ENCODE measurements around the gene PDE6G.

PDE6G gene

DNA sequence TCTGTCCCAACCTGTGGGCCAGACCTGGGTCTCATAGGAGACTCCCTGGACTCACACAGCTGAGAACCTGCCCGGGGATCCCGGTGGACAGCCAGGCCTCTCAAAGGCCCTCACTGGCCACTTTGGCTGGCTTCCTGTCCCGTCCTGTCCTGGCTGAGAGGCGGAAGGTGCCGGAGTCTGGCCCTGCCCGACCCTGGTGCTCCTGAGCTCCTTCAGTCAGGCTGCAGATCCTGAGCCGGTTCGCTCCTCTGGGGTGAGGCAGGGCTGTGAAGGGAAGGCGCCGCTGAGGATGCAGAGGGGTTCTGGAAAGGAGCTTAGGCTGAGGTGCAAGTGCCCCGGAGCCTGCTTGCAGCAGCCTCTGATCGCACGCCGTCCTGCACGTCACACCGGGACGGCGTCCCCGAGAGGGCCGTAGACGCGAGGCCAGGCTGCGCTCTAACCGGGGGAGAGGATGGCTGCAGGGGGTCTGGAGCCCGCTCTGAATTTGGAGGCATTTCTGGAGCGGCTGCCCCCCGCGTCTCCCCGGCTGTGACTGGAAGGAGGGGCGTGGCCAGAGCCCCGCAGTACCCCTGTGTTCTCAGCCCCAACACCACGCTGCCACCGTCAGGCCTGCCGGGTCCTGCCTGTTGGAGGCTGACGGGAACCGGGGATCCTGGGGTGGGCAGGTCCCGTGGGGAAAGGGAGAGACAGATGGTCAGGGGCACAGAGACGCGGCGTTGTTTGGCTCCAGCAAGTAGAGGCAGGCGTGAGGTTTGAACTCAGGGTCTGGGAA lies 31.6 kb upstream of the PDE6G start:
- no peak for DNase-seq

- DNase-seq = no peak
These were observed 30.3 kb upstream of the PDE6G start for GRCh38 chr17:81686614-81687013.

- DNase-seq = no peak
These were observed 28.8 kb upstream of the PDE6G start for GRCh38 chr17:81685108-81685507.

- DNase-seq = no peak
These were observed 28.1 kb upstream of the PDE6G start for GRCh38 chr17:81684442-81684911.

DNA sequence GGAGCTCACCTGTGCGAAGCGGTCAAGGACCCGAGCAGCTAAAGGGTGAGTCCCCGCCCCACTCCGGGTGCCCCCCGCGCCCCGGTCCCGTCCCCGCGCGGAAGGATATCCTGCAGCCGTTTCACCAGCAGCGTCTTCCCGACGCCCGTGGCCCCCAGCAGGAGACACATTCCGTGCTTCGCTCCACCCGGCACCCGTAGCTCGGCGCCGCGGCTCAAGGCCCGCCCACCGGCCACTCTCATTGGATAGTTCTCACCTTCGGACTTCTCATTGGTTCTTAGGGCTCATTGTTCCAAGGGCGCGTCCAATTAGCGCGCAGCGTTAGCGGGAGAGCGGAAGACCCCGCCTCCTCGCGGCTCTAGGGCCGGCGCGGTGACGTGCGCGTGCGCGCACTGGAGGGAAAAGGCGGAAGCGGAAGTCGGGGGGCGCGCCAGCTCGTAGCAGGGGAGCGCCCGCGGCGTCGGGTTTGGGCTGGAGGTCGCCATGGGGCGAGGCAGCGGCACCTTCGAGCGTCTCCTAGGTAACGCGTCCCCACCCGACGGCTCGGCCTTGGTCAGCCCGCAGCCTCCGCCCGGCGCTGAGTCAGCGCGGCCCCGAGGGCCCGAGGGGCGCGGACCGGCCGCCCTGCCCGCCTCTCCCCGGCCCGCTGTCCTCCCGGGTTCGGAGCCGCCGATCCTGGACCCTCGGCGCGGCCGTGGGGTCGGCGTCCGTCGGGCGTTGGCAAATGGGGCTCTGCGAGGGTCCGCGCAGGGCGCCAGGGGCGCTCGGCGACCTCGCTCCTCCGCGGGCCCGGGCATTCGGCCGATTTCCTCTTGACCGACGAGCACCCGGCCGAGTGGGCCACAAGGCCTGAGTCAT lies 27.5 kb upstream of the PDE6G start, which contains the start of the genes ARL16 and HGS:
TSS of gene ARL16 (minus strand) at position 214 of the 858 bp plus-strand sequence. CDS start at position 170, 44 bp downstream.
TSS of gene HGS (plus strand) at position 428 of the 858 bp plus-strand sequence. CDS start at position 484, 56 bp downstream.
- DNase-seq = peak; percentile 97 to 99

- no peak for DNase-seq
These were observed 26.9 kb upstream of the PDE6G start for GRCh38 chr17:81683208-81683583.

DNA sequence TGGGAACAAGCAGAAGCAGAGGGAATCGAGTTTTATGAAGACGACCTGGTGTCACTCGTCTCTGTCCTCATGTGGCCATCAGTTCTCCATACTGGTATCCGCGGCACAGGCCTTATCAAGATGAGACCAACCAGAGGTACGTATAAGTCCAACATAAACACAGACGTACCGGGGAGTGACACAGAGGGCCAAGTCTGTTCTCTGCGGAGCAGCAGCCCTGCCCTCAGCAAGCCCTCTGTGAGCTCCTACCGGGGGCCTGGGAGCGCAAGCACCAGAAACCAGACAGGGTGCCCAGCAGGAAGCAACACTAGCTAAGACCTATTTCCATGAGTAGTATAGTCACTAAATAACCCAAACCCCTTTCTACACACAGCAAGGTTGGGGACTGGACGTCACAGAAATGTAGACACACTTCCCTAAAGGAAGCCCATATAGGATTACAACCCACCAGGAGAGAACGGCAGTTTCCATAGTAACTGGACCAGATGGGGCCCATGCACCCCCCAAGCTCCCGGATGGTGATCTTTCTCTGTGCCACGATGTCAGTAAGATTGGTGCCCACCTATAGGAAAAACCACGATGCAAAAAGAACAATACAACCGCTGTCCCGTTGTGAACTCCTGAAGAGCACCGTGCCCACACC lies 26.3 kb upstream of the PDE6G start:
- no peak for DNase-seq

DNA sequence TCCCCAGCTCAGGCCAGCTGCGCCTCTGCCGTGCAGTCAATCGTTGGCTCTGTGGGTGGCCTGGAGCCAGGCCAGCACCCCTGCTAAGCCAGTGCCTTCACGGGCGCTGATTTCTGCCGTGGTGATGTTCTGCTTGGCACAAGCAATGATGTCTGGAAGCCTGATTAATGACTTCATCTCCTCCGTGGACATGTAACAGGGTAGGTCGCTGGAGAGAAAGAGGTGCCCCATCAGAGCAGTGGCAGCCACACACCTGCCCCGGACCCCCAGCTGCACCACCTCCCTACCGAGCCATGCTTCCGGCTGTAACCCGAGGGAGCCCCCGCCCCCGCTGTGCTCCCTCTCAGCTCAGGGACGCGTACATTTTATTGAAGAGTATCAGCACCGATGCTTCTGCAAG lies 25.3 kb upstream of the PDE6G start:
- DNase-seq = no peak

DNA sequence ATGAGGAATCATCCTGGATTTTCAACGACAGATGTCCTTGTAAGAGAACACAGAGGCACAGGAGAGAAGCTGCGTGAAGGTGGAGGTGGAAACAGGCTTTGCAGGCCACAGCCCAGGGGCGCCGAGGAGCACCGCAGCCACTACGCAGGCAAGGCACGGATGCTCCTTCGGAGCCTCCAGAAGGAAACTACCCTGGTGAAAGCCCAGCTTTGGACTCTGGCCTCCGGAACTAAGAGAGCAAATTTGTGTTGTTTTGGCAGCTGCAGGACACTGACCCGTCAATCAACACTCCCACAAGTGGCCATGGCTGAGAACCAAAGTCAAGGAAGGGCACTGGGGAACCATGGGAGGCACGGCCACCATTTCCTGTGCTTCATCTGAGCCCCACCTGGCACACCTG lies 23.8 kb upstream of the PDE6G start:
- no peak for DNase-seq

DNA sequence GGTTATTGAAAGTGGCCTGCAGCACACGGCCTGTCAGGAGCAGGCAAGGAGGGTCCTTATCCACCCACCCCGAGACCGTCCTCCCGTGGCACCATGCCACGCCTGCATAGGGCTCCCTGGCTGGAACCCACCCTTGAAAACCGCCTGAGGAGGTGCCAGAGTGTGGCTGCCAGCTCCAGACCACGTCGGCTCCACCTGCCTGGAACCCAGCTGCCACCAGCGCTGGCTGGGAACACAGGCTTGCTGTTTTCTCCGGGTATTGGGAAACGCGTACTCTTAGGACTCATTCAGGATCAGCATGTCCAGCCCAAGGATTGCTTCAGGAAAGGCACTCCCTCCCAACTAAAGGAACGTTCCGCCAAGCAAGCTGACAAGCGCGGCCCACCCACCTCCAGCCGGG lies 20.6 kb upstream of the PDE6G start:
- DNase-seq = peak in 1 of 2 experiments; percentile 16

DNA sequence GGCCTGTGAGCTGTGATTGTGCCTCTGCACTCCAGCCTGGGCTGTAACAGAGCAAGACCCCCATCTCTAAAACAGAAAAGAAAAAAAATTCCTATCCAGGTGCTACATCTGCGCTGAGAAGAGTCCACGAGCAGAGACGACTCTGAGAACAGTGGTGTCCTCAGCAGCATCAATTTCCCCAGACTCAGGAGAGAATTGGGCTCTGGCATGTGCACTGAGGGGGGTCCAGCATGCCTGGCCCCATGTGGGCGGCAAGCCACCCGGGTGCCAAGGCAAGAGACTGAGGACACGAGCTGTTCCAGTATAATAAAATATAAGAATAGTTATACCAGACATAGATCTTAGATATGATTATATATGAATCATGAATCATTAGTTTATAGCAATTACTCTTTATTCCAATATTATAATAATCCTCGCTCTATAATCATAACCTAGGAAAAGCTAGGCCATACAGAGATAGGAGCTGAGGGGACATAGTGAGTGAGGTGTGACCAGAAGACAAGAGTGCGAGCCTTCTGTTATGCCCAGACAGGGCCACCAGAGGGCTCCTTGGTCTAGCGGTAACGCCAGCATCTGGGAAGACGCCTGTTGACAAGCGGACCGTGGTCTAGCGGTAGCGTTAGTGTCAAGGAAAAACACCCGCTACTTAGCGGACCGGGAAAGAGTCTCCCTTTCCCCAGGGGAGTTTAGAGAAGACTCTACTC lies 19.3 kb upstream of the PDE6G start:
- peak; percentile 32 to 35 for DNase-seq

- no peak for DNase-seq
These were observed 17.4 kb upstream of the PDE6G start for GRCh38 chr17:81673561-81674258.

- DNase-seq = no peak
These were observed 16.6 kb upstream of the PDE6G start for GRCh38 chr17:81672954-81673353.

DNA sequence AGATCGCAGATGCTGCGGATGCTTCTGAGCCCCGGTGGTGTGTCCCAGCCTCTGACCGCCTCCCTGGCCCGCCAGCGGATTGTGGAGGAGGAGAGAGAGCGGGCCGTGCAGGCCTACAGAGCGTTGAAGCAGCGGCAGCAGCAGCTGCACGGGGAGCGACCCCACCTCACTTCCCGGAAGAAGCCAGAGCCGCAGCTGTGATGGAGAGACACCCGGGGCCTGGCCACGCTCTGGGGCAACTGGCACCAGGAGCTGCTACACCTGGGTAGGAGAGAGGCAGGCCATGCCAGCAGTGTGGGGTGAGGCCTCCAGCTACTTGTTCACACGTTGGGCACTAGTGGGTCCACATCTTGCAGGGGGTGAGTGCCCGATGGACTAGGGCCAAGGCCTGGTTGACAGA lies 16.2 kb upstream of the PDE6G start:
- DNase-seq = no peak

- DNase-seq = peak in 1 of 2 experiments; percentile 29
These were observed 11.4 kb upstream of the PDE6G start for GRCh38 chr17:81667754-81668153.

DNA sequence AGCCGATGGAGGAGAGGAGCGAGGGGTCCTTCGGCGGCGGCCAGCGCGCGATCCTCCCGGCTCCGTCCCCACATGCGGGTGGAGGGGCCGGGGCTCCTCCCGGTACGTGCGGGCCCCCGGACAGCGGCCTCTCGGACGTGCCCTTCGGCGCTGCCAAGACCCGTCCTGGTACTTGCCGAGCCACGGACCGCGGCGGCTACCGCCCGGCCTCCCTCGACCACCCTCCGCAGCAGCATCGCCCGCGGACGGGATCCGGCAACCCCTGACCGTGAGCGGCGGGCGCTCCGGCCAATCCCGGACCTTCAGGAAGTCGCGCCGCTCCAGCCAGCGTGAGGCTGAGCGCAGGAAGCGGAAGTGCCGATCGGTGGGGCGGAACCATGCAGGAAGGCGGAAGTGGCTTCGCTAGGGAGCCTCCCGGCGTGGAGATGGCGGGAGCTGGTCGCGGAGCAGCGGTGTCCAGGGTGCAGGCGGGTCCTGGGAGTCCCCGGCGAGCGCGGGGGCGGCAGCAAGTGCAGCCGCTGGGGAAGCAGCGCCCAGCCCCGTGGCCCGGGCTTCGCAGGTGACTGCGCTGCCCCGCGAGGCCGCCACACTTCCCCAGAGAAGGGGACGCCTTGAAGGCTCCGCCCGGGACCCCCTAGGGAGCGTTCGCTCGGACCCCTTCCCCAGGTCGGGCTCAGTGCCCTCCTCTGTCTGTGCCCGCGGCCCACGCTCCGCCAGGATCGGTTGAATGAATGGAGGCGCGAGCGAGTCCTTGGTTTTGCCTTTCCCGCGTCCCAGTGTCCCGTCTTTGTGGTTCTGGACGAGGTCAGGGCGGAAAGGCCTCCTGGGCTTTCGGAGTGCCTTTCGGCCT lies 10.2 kb upstream of the PDE6G start, which contains the start of the genes CCDC137 and OXLD1:
TSS of gene CCDC137 (plus strand) at position 396 of the 850 bp plus-strand sequence. CDS start at position 426, 30 bp downstream.
TSS of gene OXLD1 (minus strand) at position 264 of the 850 bp plus-strand sequence. CDS start at position 236, 28 bp downstream.
- peak; percentile 87 to 98 for DNase-seq

- DNase-seq = peak in 1 of 2 experiments; percentile 76
These were observed 9.7 kb upstream of the PDE6G start for GRCh38 chr17:81666092-81666341.

- DNase-seq = peak in 1 of 2 experiments; percentile 37
These were observed 9.1 kb upstream of the PDE6G start for GRCh38 chr17:81665205-81666091.

DNA sequence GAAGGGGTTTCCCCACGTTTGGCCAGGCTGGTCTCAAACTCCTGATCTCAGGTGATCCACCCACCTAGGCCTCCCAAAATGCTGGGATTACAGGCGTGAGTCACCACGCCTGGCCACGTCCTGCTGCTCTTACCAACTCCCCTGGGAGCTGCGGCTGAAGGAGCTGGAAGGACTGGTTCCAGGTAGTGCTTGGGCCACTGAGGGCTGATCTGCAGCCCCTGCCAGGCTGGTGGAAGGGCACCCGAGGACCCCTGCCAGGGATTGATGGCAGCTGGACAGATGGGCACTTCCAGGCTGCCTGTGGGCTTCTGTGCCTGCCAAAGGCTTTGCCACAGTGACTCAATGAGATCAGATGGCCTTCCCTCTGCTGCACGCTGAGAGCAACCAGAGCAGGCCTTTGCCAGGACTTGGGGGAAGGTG lies 7.7 kb upstream of the PDE6G start:
- no peak for DNase-seq

- DNase-seq = no peak
These were observed 5.7 kb upstream of the PDE6G start for GRCh38 chr17:81662002-81662401.

All from NCI-H526 (cell line).